ENCODE data around the gene SERPINH1.
A peak's percentile ranks its signal among the peaks of the same experiment; 100 is the strongest.

Gene SERPINH1

GRCh38 chr11:75595429-75595828 lies 33.4 kb downstream of the SERPINH1 start:
- Histone ChIP-seq H3K36me3 (ENCODE audit: insufficient read depth, low read length) (no peaks in the 10 kb centered on the region), H3K4me2 (ENCODE audit: low read length) (no peak overlapping the region), H3K27ac (ENCODE audit: low read depth, low read length, poor library complexity, severe bottlenecking) (no peak overlapping the region), H3K4me3 (ENCODE audit: low read depth, low read length, poor library complexity, severe bottlenecking) (no peak overlapping the region), H3K27me3 (ENCODE audit: insufficient read depth, low read length) (no peaks in the 10 kb centered on the region; the same call in 1 of the 2 replicates), H2AFZ (ENCODE audit: low read length) (no peak overlapping the region), H3K9ac (ENCODE audit: low read length) (no peak overlapping the region), H3F3A (ENCODE audit: insufficient read depth, low read length) (no peaks in the 10 kb centered on the region), H3K9me3 (ENCODE audit: low read length) (no peaks in the 10 kb centered on the region), H3K79me2 (ENCODE audit: insufficient read depth, low read length) (no peaks in the 10 kb centered on the region), H3K9me2 (ENCODE audit: low read depth, low read length) (no peaks in the 10 kb centered on the region), H4K20me1 (ENCODE audit: insufficient read depth, low read length) (no peaks in the 10 kb centered on the region), H3K4me1 (ENCODE audit: insufficient read depth, low read length, severe bottlenecking) (no peaks in the 10 kb centered on the region)
- no peak for TF ChIP-seq CTCF (IDR thresholded peaks at IDR 0.05; ENCODE audit: low read length)
- TF ChIP-seq EZH2 (IDR thresholded peaks at IDR 0.05; ENCODE audit: borderline replicate concordance, low read length) = no peak

GRCh38 chr11:75596914-75597313 lies 34.9 kb downstream of the SERPINH1 start:
- H3K4me3 ChIP-seq (ENCODE audit: low read depth, low read length, poor library complexity, severe bottlenecking) = no peak overlapping the region
- no peaks in the 10 kb centered on the region for H3F3A ChIP-seq (ENCODE audit: insufficient read depth, low read length)
- no peaks in the 10 kb centered on the region for H4K20me1 ChIP-seq (ENCODE audit: insufficient read depth, low read length)
- H3K4me2 ChIP-seq (ENCODE audit: low read length) = no peak overlapping the region
- no peak overlapping the region for H3K27ac ChIP-seq (ENCODE audit: low read depth, low read length, poor library complexity, severe bottlenecking)
- no peak overlapping the region for H2AFZ ChIP-seq (ENCODE audit: low read length)
- H3K79me2 ChIP-seq (ENCODE audit: insufficient read depth, low read length) = no peaks in the 10 kb centered on the region
- no peak for TF ChIP-seq EZH2 (IDR thresholded peaks at IDR 0.05; ENCODE audit: borderline replicate concordance, low read length)
- no peak for TF ChIP-seq CTCF (IDR thresholded peaks at IDR 0.05; ENCODE audit: low read length)
- no peaks in the 10 kb centered on the region for H3K36me3 ChIP-seq (ENCODE audit: insufficient read depth, low read length)
- H3K27me3 ChIP-seq (ENCODE audit: insufficient read depth, low read length) = no peaks in the 10 kb centered on the region; the same call in 1 of the 2 replicates
- H3K9me2 ChIP-seq (ENCODE audit: low read depth, low read length) = no peaks in the 10 kb centered on the region
- H3K9me3 ChIP-seq (ENCODE audit: low read length) = no peaks in the 10 kb centered on the region
- H3K9ac ChIP-seq (ENCODE audit: low read length) = no peak overlapping the region
- H3K4me1 ChIP-seq (ENCODE audit: insufficient read depth, low read length, severe bottlenecking) = no peaks in the 10 kb centered on the region

- Histone ChIP-seq H3F3A (ENCODE audit: insufficient read depth, low read length) (no peaks in the 10 kb centered on the region), H3K4me1 (ENCODE audit: insufficient read depth, low read length, severe bottlenecking) (no peaks in the 10 kb centered on the region), H3K9ac (ENCODE audit: low read length) (no peak overlapping the region), H3K4me3 (ENCODE audit: low read depth, low read length, poor library complexity, severe bottlenecking) (no peak overlapping the region), H3K27me3 (ENCODE audit: insufficient read depth, low read length) (no peaks in the 10 kb centered on the region; the same call in 1 of the 2 replicates), H3K79me2 (ENCODE audit: insufficient read depth, low read length) (no peaks in the 10 kb centered on the region), H3K4me2 (ENCODE audit: low read length) (no peak overlapping the region), H2AFZ (ENCODE audit: low read length) (no peak overlapping the region), H3K9me2 (ENCODE audit: low read depth, low read length) (no peaks in the 10 kb centered on the region), H4K20me1 (ENCODE audit: insufficient read depth, low read length) (no peaks in the 10 kb centered on the region), H3K36me3 (ENCODE audit: insufficient read depth, low read length) (no peaks in the 10 kb centered on the region), H3K9me3 (ENCODE audit: low read length) (no peaks in the 10 kb centered on the region), H3K27ac (ENCODE audit: low read depth, low read length, poor library complexity, severe bottlenecking) (no peak overlapping the region)
- peak; percentile 75 for TF ChIP-seq CTCF (IDR thresholded peaks at IDR 0.05; ENCODE audit: low read length)
- no peak for TF ChIP-seq EZH2 (IDR thresholded peaks at IDR 0.05; ENCODE audit: borderline replicate concordance, low read length)
Observed at GRCh38 chr11:75597636-75598035, 35.6 kb downstream of the SERPINH1 start.

Data from OCI-LY1 (cell line).